Measurements from ENCODE around the gene TTC1. TPM values are rescaled to one million over a fixed set of nuclear protein-coding genes. Genes with fewer than 3 reads are reported as not detected.

Gene TTC1
- total RNA-seq, 6 experiments from 2014 or later = 63.9 to 76.0 (median 70.6) TPM

- peaks cover 13% of the 10 kb centered on the region for H3K4me1 Mint-ChIP-seq (ENCODE audit: low read depth)
- 0 out of 2 replicates have a peak, but pooled peaks cover 1% of the 10 kb centered on the region for H3K27me3 Mint-ChIP-seq (ENCODE audit: insufficient read depth)
- peaks cover 28% of the 10 kb centered on the region for H3K36me3 Mint-ChIP-seq (ENCODE audit: low read depth)
- H3K27ac Mint-ChIP-seq = no peak overlapping the region
- no peak for DNase-seq
- no peaks in the 10 kb centered on the region for H3K9me3 Mint-ChIP-seq
- TF ChIP-seq, protein P1, sequence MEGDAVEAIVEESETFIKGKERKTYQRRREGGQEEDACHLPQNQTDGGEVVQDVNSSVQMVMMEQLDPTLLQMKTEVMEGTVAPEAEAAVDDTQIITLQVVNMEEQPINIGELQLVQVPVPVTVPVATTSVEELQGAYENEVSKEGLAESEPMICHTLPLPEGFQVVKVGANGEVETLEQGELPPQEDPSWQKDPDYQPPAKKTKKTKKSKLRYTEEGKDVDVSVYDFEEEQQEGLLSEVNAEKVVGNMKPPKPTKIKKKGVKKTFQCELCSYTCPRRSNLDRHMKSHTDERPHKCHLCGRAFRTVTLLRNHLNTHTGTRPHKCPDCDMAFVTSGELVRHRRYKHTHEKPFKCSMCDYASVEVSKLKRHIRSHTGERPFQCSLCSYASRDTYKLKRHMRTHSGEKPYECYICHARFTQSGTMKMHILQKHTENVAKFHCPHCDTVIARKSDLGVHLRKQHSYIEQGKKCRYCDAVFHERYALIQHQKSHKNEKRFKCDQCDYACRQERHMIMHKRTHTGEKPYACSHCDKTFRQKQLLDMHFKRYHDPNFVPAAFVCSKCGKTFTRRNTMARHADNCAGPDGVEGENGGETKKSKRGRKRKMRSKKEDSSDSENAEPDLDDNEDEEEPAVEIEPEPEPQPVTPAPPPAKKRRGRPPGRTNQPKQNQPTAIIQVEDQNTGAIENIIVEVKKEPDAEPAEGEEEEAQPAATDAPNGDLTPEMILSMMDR (IDR thresholded peaks at IDR 0.05) = no peak
- no peak overlapping the region for H3K4me3 Mint-ChIP-seq
Observed at GRCh38 chr5:160044391-160044804, 35.5 kb downstream of the TTC1 start.

DNA sequence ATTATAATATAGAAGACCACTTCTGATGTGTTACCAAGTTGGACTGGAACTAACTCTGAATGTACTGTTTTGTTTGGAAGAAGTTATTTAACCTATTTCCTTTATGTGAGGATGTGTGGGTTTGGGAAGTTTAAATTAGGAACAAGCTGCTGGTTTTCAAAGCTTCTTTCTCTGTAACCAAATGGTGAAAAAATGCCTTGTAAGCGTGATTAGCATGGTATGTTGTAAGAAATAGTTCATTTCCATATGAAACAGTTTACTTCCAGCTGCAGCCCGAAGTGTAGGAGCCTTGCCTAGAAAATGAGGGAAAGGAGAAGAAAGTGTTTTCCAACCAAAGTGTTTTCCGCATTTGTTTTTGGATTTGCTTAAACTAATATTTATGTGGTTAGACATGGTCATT, 36.0 kb downstream of the TTC1 start:
- Mint-ChIP-seq H3K9me3 (no peaks in the 10 kb centered on the region), H3K36me3 (ENCODE audit: low read depth) (peaks cover 32% of the 10 kb centered on the region), H3K4me1 (ENCODE audit: low read depth) (peaks cover 13% of the 10 kb centered on the region), H3K27me3 (ENCODE audit: insufficient read depth) (0 out of 2 replicates have a peak, but pooled peaks cover 1% of the 10 kb centered on the region), H3K27ac (no peak overlapping the region), H3K4me3 (no peak overlapping the region)
- TF ChIP-seq, protein P1 (IDR thresholded peaks at IDR 0.05) = no peak
- DNase-seq = no peak

GRCh38 chr5:160047423-160047822, 38.5 kb downstream of the TTC1 start:
- Mint-ChIP-seq H3K27me3 (ENCODE audit: insufficient read depth) (0 out of 2 replicates have a peak, but pooled peaks cover 1% of the 10 kb centered on the region), H3K36me3 (ENCODE audit: low read depth) (peaks cover 41% of the 10 kb centered on the region), H3K9me3 (no peaks in the 10 kb centered on the region), H3K27ac (no peak overlapping the region), H3K4me1 (ENCODE audit: low read depth) (peaks cover 13% of the 10 kb centered on the region), H3K4me3 (no peak overlapping the region; the same call in 1 of the 2 replicates)
- TF ChIP-seq, protein P1 (IDR thresholded peaks at IDR 0.05) = no peak
- no peak for DNase-seq

DNA sequence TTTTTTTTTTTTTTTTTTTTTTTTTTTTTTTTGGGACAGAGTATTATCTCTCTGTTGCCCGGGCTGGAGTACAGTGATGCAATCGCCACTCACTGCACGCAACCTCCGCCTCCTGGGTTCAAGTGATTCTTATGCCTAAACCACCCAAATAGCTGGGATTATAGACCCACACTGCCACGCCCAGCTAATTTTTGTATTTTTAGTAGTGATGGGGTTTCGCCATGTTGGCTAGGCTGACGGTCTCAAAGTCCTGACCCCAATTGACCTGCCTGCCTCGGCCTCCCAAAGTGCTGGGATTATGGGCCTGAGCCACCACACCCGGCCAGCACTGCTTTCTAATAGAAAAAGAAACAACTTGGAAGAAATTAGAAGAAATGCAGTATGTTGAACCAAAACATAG, 39.2 kb downstream of the TTC1 start:
- peaks cover 48% of the 10 kb centered on the region for H3K36me3 Mint-ChIP-seq (ENCODE audit: low read depth)
- no peak overlapping the region for H3K4me3 Mint-ChIP-seq
- H3K27me3 Mint-ChIP-seq (ENCODE audit: insufficient read depth) = 0 out of 2 replicates have a peak, but pooled peaks cover 1% of the 10 kb centered on the region
- H3K27ac Mint-ChIP-seq = no peak overlapping the region
- TF ChIP-seq, protein P1 (IDR thresholded peaks at IDR 0.05) = no peak
- H3K9me3 Mint-ChIP-seq = no peaks in the 10 kb centered on the region
- H3K4me1 Mint-ChIP-seq (ENCODE audit: low read depth) = peaks cover 13% of the 10 kb centered on the region
- DNase-seq = no peak

- H3K4me3 Mint-ChIP-seq = no peak overlapping the region
Observed at GRCh38 chr5:160049099-160049498, 40.2 kb downstream of the TTC1 start.

More at GRCh38 chr5:160049099-160049498, 40.2 kb downstream of the TTC1 start:
- Mint-ChIP-seq H3K4me1 (ENCODE audit: low read depth) (peaks cover 18% of the 10 kb centered on the region), H3K27ac (no peak overlapping the region), H3K27me3 (ENCODE audit: insufficient read depth) (0 out of 2 replicates have a peak, but pooled peaks cover 1% of the 10 kb centered on the region), H3K9me3 (no peaks in the 10 kb centered on the region), H3K36me3 (ENCODE audit: low read depth) (peaks cover 47% of the 10 kb centered on the region)
- TF ChIP-seq, protein P1 (IDR thresholded peaks at IDR 0.05) = no peak
- DNase-seq = no peak
